ENCODE results near the gene SPRYD7. TPM values are rescaled to one million over a fixed set of nuclear protein-coding genes. Genes with fewer than 3 reads are reported as not detected.

SPRYD7 gene
- total RNA-seq, 1 experiment from 2014 or later: 6.2 TPM

GRCh38 chr13:49980266-49980665, 44.1 kb upstream of the SPRYD7 start:
- in situ Hi-C loops (cut with HindIII; ENCODE audit: low pct_unique_long_range_greater_than_20kb, low sequenced_read_pairs) (no loop called here), intact Hi-C loops (cut with micrococcal nuclease; ENCODE audit: unreplicated experiment) (no loop called here)
- Histone ChIP-seq H3K27ac (ENCODE audit: low read length) (no peak overlapping the region), H3K36me3 (ENCODE audit: control insufficient read depth, insufficient read depth, low read length) (no peaks in the 10 kb centered on the region), H3K4me1 (ENCODE audit: control insufficient read depth, insufficient read depth, low read length) (no peaks in the 10 kb centered on the region), H3K9me3 (ENCODE audit: control insufficient read depth, insufficient read depth, low read depth, low read length) (no peaks in the 10 kb centered on the region), H3K27me3 (ENCODE audit: control insufficient read depth, insufficient read depth, low read length) (no peaks in the 10 kb centered on the region), H3K4me3 (ENCODE audit: low read depth in 2 of 2, low read length in 2 of 2) (no peak overlapping the region)
- CTCF ChIA-PET: no interaction called here
- TF ChIP-seq REST (IDR thresholded peaks at IDR 0.05; ENCODE audit: insufficient read depth in 1 of 2, low read depth in 2 of 2, low read length in 1 of 2) (no peak), SIN3A (IDR thresholded peaks at IDR 0.05; ENCODE audit: borderline replicate concordance, insufficient read depth, low read depth, low read length) (no peak), CTCF (IDR thresholded peaks at IDR 0.05) (no peak)
- POLR2A ChIA-PET: no interaction called here
- DNase-seq (ENCODE audit: low read depth, low spot score): no peak
- ATAC-seq: no peak
- BruUV-seq (replicated peaks): no TSS peak

GRCh38 chr13:49977992-49978391, 41.9 kb upstream of the SPRYD7 start:
- intact Hi-C loops (cut with micrococcal nuclease; ENCODE audit: unreplicated experiment) (loop anchor here (5.0 kb wide), 1 partner anchor 824 kb away; no protein-coding TSS in a partner anchor), in situ Hi-C loops (cut with HindIII; ENCODE audit: low pct_unique_long_range_greater_than_20kb, low sequenced_read_pairs) (no loop called here)
- H3K4me1 ChIP-seq (ENCODE audit: control insufficient read depth, insufficient read depth, low read length): no peaks in the 10 kb centered on the region
- no TSS peak for BruUV-seq (replicated peaks)
- no peak for TF ChIP-seq TCF7L2 (IDR thresholded peaks at IDR 0.05; ENCODE audit: low read depth, low read length)
- TF ChIP-seq CTCF (IDR thresholded peaks at IDR 0.05): no peak
- no peak for TF ChIP-seq POLR2AphosphoS5 (IDR thresholded peaks at IDR 0.05; ENCODE audit: low read depth, low read length)
- no peak for TF ChIP-seq REST (IDR thresholded peaks at IDR 0.05; ENCODE audit: insufficient read depth in 1 of 2, low read depth in 2 of 2, low read length in 1 of 2)
- TF ChIP-seq SIN3A (IDR thresholded peaks at IDR 0.05; ENCODE audit: borderline replicate concordance, insufficient read depth, low read depth, low read length): no peak
- POLR2A ChIA-PET: no interaction called here
- no peak overlapping the region for H3K27ac ChIP-seq (ENCODE audit: low read length)
- H3K36me3 ChIP-seq (ENCODE audit: control insufficient read depth, insufficient read depth, low read length): no peaks in the 10 kb centered on the region
- H3K27me3 ChIP-seq (ENCODE audit: control insufficient read depth, insufficient read depth, low read length): no peaks in the 10 kb centered on the region
- no peaks in the 10 kb centered on the region for H3K9me3 ChIP-seq (ENCODE audit: control insufficient read depth, insufficient read depth, low read depth, low read length)
- ATAC-seq: no peak
- no peak for DNase-seq (ENCODE audit: low read depth, low spot score)
- H3K4me3 ChIP-seq (ENCODE audit: low read depth in 2 of 2, low read length in 2 of 2): no peak overlapping the region
- CTCF ChIA-PET: interaction anchor here (0.7 kb wide), 1 partner anchor 318 kb away, joined by 8 read pairs; no protein-coding TSS in a partner anchor

Data from Panc1 (cell line).